Stimulated activated CD8-positive, alpha-beta memory T cell treated with anti-CD3 and anti-CD28 coated beads, Interleukin-15, amount 100 ng/mL, for 24 hours (primary cell): ENCODE results near the gene MBP.

Experiments
- DNase-seq: peaks from one replicate; pipeline ENCODE4 v3.0.0-alpha.2; 2020; ENCODE audit warnings: low read depth

MBP gene

GRCh38 chr18:76986406-76986805, 146.2 kb downstream of the MBP start:
- DNase-seq, result no peak

GRCh38 chr18:76985951-76986236, 146.7 kb downstream of the MBP start:
- DNase-seq, result no peak

- DNase-seq, result no peak
These were observed 147.2 kb downstream of the MBP start for GRCh38 chr18:76985156-76985950.

- DNase-seq, result no peak
These were observed 148.1 kb downstream of the MBP start for GRCh38 chr18:76984193-76985155.

- DNase-seq, result no peak
These were observed 149.0 kb downstream of the MBP start for GRCh38 chr18:76983613-76984051.

- DNase-seq, result peak; percentile 62
These were observed 149.6 kb downstream of the MBP start for GRCh38 chr18:76982841-76983583.

GRCh38 chr18:76982038-76982437, 150.5 kb downstream of the MBP start:
- DNase-seq, result no peak

- no peak for DNase-seq
These were observed 151.1 kb downstream of the MBP start for GRCh38 chr18:76981396-76981968.

GRCh38 chr18:76980663-76981395, 151.8 kb downstream of the MBP start:
- DNase-seq, result no peak

- no peak for DNase-seq
These were observed 152.7 kb downstream of the MBP start for GRCh38 chr18:76979906-76980305.

- no peak for DNase-seq
These were observed 153.4 kb downstream of the MBP start for GRCh38 chr18:76979111-76979751.

GRCh38 chr18:76978616-76979015, 154.0 kb downstream of the MBP start:
- no peak for DNase-seq

GRCh38 chr18:76977684-76978232, 154.8 kb downstream of the MBP start:
- DNase-seq, result no peak

GRCh38 chr18:76977108-76977621, 155.4 kb downstream of the MBP start:
- DNase-seq, result no peak

GRCh38 chr18:76975577-76976110, 156.9 kb downstream of the MBP start:
- DNase-seq, result no peak

- no peak for DNase-seq
These were observed 158.2 kb downstream of the MBP start for GRCh38 chr18:76974386-76974785.

- DNase-seq, result no peak
These were observed 158.9 kb downstream of the MBP start for GRCh38 chr18:76973520-76974266.

GRCh38 chr18:76972846-76973519, 159.6 kb downstream of the MBP start:
- no peak for DNase-seq

GRCh38 chr18:76972241-76972640, 160.3 kb downstream of the MBP start:
- no peak for DNase-seq
